Stimulated activated CD4-positive, alpha-beta T cell treated with anti-CD3 and anti-CD28 coated beads, Interleukin-12 subunit alpha, Interleukin-12 subunit beta, amount 100 ng/mL, for 48 hours (primary cell): ENCODE results near the gene DBF4.

Experiments
- DNase-seq, 3 donors: peaks; one replicate each; pipeline ENCODE4 v3.0.0-alpha.2; 2020; ENCODE audit warnings: low read depth in 2 of 3, low spot score in 1 of 3

The DBF4 gene

DNA sequence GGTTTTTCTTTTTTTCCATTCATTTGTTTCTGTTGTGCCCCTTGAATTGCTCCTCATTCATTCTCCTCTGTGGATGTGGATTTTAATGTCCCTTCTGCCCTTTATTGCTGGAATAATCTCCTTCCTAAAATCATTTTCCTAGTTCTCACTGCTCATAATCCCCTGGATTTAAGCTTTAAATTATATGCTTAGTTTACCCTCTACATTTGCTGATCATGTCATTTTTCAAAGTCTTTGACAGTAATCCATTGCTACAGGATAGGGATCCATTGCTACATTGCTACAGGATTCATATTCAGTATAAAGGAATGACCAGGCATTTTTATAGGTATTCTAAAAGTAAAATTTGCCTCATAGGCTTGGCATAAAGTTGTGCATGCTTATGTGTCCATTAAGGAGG, 72.1 kb downstream of the DBF4 start:
- DNase-seq = no peak
